Measurements from ENCODE around the gene TRIM23.

The TRIM23 gene

GRCh38 chr5:65563777-65564176 is 60.4 kb downstream of the TRIM23 start:
- DNase-seq: no peak

DNA sequence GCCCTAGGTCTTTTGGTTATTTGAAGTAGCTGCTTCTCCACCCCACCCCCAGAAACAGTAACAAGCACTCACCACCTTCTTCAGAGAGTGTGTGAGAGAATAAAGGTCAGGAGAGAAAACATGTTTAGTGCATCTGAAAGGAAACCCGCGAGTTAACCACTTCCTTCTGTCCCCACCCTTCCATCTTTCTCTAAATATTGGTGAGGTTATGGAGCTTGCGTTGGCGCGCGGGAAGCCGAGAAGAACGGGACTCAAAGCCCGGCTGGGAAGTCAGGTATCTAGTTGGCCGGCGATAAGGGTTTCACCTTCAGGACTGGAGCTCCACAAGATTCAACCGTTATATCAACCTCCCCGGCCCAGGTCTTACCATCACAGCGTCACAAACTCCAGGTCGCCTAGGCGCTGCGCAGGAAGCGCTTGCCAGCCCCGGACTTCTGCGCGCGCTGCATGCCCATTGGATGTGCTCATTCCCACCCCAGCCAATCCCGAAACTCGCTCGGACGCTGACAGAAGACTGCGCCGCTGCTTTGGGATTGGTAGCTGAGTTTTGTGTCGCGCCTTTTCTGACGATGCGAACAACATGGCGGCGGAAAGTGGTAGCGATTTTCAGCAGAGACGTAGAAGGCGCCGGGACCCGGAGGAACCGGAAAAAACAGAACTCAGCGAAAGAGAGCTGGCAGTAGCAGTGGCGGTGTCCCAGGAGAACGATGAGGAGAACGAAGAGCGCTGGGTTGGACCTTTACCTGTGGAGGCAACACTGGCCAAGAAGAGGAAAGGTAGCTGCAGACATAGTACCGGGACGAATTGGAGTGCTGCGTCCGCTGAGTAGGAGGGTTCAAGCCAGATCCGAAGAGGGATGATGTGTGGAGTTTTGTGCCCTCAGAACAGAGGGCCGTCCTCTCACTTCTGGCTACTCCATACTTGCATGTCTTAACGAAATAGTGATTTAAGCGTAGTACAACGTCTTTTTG is 61.1 kb downstream of the TRIM23 start, which contains the start of the genes CENPK and PPWD1:
TSS of gene CENPK (minus strand) at position 438 of the 971 bp plus-strand sequence. CDS start 8,261 bp downstream, outside the sequence.
TSS of gene PPWD1 (plus strand) at position 566 of the 971 bp plus-strand sequence. CDS start at position 581, 15 bp downstream.
- DNase-seq: peak; percentile 93

- DNase-seq: no peak
Measured at GRCh38 chr5:65556718-65557117, 67.4 kb downstream of the TRIM23 start.

DNA sequence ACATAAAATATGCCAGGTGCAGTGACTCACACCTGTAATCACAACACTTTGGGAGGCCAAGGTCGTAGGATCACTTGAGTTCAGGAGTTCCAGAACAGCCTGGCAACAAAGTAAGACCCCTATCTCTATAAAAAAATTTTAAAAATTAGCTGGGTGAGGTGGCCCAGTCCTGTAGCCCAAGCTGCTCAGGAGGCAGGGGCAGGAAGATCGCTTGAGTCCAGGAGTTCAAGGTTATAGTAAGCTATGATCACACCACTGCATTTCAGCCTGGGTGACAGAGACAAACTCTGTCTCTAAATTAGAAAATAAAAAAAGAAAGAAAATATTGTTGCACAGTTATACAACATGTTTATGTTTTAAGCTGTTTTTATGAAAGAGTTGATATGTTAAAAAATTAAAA is 68.0 kb downstream of the TRIM23 start:
- DNase-seq: no peak

- no peak for DNase-seq
Measured at GRCh38 chr5:65555287-65555686, 68.8 kb downstream of the TRIM23 start.

GRCh38 chr5:65553941-65554340 is 70.2 kb downstream of the TRIM23 start:
- DNase-seq: no peak

DNA sequence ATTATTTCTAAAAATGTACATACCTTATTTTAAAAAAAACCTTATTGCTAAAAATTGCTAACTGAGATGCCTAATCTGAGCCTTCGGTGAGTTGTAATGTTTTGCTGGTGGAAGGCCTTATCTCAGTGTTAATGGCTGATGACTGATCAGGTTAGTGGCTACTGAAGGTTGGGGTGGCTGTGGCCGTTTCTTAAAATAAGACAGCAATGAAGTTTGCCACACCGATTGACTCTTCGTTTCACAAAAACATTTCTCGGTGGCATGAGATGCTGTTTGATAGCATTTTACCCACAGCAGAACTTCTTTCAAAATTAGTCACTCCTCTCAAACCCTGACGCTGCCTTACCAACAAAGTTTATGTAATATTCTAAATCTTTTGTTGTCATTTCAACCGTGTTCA is 75.9 kb downstream of the TRIM23 start:
- no peak for DNase-seq

GRCh38 chr5:65546141-65546540 is 78.0 kb downstream of the TRIM23 start:
- DNase-seq: no peak

DNA sequence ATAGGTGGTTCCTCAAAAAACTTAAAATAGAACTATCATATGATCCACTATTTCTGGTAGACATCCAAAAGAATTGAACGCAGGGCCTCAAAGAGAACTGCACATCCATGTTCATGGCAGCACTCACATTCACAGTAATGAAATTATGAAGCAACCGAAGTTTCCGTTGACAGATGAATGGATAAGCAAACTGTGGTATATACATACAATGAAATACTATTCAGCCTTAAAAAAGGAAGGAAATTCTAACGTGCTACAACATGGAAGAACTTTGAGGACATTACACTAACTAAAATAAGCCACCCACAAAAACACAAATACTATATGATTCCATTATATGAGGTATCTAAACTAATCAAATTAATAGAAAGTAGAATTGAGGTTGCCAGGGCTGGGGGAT is 79.7 kb downstream of the TRIM23 start:
- DNase-seq: no peak

- no peak for DNase-seq
Measured at GRCh38 chr5:65539827-65540226, 84.3 kb downstream of the TRIM23 start.

All from KG1 (cell line).